ENCODE measurements around the gene SGF29. TPM values are rescaled to one million over a fixed set of nuclear protein-coding genes. Genes with fewer than 3 reads are reported as not detected.

Gene SGF29
- total and polyA plus RNA-seq, 2 of the 4 experiments (the other 2 are of a cell fraction) = 4.3 to 7.7 TPM

- Histone ChIP-seq H3K9ac (ENCODE audit: low read depth, low read length) (no peak overlapping the region), H4K91ac (ENCODE audit: insufficient read depth, low read depth, low read length) (no peak overlapping the region), H2BK15ac (ENCODE audit: low read depth, low read length) (no peak overlapping the region), H3K4me2 (ENCODE audit: low read depth, low read length) (no peak overlapping the region), H4K5ac (ENCODE audit: low read depth, low read length) (no peak overlapping the region), H2BK20ac (ENCODE audit: low read depth, low read length) (no peak overlapping the region), H3K56ac (ENCODE audit: extremely low read depth, insufficient read depth, low read length) (no peak overlapping the region), H4K20me1 (ENCODE audit: insufficient read depth, low read length) (no peaks in the 10 kb centered on the region), H3K4me1 (ENCODE audit: control insufficient read depth, insufficient read depth, low read length) (no peaks in the 10 kb centered on the region), H3K4ac (ENCODE audit: low read depth, low read length) (no peak overlapping the region), H3K79me1 (ENCODE audit: low read depth in 1 of 2, low read length in 2 of 2) (no peaks in the 10 kb centered on the region), H3K36me3 (ENCODE audit: control insufficient read depth, insufficient read depth, low read length) (no peaks in the 10 kb centered on the region), H3K14ac (replicated peaks; ENCODE audit: low read depth, low read length) (no peak overlapping the region), H2AFZ (replicated peaks; ENCODE audit: low read length, poor library complexity) (peak overlapping the region; percentile 10), H2BK5ac (ENCODE audit: low read depth, low read length, poor library complexity, severe bottlenecking) (no peak overlapping the region), H3K27ac (ENCODE audit: insufficient read depth, low read length) (no peak overlapping the region), H3K18ac (ENCODE audit: low read depth, low read length) (no peak overlapping the region), H2AK5ac (ENCODE audit: low read depth, low read length) (no peak overlapping the region), H4K8ac (ENCODE audit: low read depth in 2 of 2, low read length in 2 of 2) (no peak overlapping the region), H2BK120ac (ENCODE audit: low read depth, low read length) (no peak overlapping the region), H3K4me3 (ENCODE audit: insufficient read depth, low read depth, low read length) (no peak overlapping the region), H3K9me3 (ENCODE audit: control insufficient read depth, insufficient read depth, low read length) (no peaks in the 10 kb centered on the region), H2AK9ac (replicated peaks; ENCODE audit: low read depth, low read length, poor library complexity) (no peak overlapping the region), H3K27me3 (ENCODE audit: control insufficient read depth, insufficient read depth, low read length) (peaks cover 34% of the 10 kb centered on the region), H3K9me1 (ENCODE audit: insufficient read depth, low read length) (no peaks in the 10 kb centered on the region), H3K23ac (ENCODE audit: low read depth, low read length) (no peak overlapping the region)
- dilution Hi-C loops (cut with HindIII; ENCODE audit: low sequenced_read_pairs, unreplicated experiment) = no loop called here
- ChIA-PET POLR2A (ENCODE audit: unreplicated experiment) (no interaction called here), CTCF (no interaction called here)
- TF ChIP-seq RAD21 (IDR thresholded peaks at IDR 0.05; ENCODE audit: low read length) (no peak), MAZ (IDR thresholded peaks at IDR 0.05; ENCODE audit: borderline replicate concordance, low read depth, low read length) (no peak), MXI1 (IDR thresholded peaks at IDR 0.05; ENCODE audit: borderline replicate concordance, low read depth, low read length) (no peak), CEBPB (IDR thresholded peaks at IDR 0.05; ENCODE audit: low read depth, low read length) (no peak), FOS (IDR thresholded peaks at IDR 0.05; ENCODE audit: low read depth, low read length) (no peak), POLR2A (IDR thresholded peaks at IDR 0.05; ENCODE audit: low read depth, low read length) (no peak), RCOR1 (IDR thresholded peaks at IDR 0.05; ENCODE audit: insufficient replicate concordance, low read length) (no peak), BHLHE40 (IDR thresholded peaks at IDR 0.05; ENCODE audit: low read depth, low read length) (no peak)
- no TSS peak for BruUV-seq (replicated peaks)
- DNase-seq (no peak), ATAC-seq (ENCODE audit: low read depth) (no peak)
- 80% methylated on average over 4 of the region's 11 CpGs; no CpG with 5 or more reads in 1 of the 2 experiments for WGBS, 2 experiments (ENCODE audit: extremely low coverage in 2 of 2, insufficient read length in 1 of 2)
- intact Hi-C loops (cut with micrococcal nuclease) = no loop called here
- in situ Hi-C loops (cut with MboI; ENCODE audit: low sequenced_read_pairs) = loop anchor here (10.0 kb wide), 1 partner anchor 309 kb away; the partner anchor contains the start of gene SBK1
Observed at GRCh38 chr16:28603381-28604185, 49.9 kb downstream of the SGF29 start.

Data from IMR-90 (cell line).